GM21423 (cell line): Measurements from ENCODE around the gene RAPGEF4.

ENCODE experiments used
- ATAC-seq: cut with Tn5 transposase; IDR thresholded peaks from one replicate; pipeline ENCODE4 v1.9.1; 2021; ENCODE audit warnings: mild to moderate bottlenecking, moderate library complexity; ENCODE audit not compliant: unreplicated experiment

The RAPGEF4 gene

GRCh38 chr2:172735582-172736423, at the start of gene RAPGEF4:
RAPGEF4 (plus strand) TSS chr2:172735845; CDS start chr2:172735984, 139 bp downstream.
- no peak for ATAC-seq

GRCh38 chr2:172693037-172693436, 42.6 kb upstream of the RAPGEF4 start:
- no peak for ATAC-seq

DNA sequence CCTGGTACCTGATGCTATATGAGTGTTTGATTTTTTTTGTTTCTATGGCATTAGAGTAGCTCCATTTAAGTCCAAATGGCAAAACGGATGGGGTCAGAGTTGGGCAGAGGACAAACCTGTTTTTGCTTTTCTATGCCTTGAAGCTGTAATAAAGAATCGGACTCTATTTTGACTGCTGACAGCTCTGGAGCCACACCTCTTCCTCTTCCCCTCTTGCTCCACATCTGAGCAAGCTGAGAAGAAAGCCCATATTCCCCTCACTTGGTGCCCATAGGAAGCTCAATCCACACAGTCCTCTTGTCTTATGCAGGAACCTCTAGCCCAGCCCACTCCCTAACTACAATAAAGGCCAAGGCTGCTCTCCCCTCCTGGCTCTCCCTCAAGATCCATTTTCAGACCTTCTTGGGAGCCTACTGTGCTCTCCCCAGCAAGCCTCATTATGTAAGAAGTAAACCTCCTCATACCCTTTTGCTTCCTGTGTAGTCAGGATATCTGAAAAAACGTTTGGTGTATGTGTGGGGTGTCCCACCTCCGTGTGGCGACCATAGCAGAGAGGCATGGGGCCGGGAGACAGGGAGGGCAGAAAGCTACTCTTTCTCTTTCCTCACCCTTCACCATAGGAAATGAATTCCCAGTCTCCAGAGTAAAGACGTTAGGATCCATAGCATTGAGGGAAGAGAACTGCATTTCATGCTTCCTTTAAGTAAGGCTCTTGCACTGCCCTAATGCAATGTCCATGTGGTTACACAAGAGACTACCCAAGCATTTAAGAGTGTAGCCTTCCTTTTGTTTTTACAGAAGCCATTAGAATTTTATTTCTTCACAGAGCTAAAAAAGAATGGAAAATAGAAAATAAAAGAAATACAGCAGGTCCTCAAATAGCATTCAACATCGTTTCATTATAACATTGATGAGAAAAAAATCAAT, 41.9 kb upstream of the RAPGEF4 start:
- ATAC-seq = no peak

- no peak for ATAC-seq
Measured at GRCh38 chr2:172697296-172697695, 38.3 kb upstream of the RAPGEF4 start.

GRCh38 chr2:172698041-172698863, 37.4 kb upstream of the RAPGEF4 start:
- peak; percentile 85 for ATAC-seq

DNA sequence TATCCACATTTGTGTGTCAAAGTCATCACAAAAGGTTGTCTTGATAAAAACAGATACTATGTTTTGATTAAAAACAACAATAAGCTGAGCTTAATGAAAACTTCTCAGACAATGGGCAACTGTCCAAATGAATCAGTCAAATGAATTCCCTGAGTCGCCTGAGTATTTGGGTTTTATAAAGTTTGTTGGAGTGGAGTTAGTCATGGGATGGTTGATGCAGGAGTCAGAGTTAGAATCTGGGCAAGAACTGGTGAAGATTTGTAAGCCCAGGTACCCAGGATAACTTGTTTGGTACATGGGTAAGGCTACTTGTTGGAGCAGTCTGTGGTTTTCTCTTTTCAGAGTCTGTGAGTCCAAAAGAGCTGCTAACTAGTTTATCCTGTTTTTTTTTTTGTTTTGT, 34.4 kb upstream of the RAPGEF4 start:
- ATAC-seq = no peak

DNA sequence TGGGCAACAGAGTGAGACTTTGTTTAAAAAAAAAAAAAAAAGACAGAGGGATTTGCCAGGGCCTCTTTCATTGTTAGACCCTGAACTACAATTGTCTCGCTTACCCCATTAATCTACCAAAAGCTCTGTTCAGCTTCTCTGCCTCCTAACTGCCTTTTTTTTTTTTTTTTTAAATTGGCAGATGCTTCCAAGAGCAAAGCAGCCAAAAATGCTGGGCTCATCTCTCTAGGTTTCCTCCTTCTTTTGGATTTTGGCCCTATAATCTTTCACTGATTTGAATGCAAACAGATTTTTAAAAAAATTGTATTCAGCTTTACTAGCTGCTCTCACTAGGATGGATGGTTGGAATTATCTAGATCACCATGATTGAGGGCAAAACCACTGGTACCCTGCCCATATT, 33.2 kb upstream of the RAPGEF4 start:
- ATAC-seq = no peak

DNA sequence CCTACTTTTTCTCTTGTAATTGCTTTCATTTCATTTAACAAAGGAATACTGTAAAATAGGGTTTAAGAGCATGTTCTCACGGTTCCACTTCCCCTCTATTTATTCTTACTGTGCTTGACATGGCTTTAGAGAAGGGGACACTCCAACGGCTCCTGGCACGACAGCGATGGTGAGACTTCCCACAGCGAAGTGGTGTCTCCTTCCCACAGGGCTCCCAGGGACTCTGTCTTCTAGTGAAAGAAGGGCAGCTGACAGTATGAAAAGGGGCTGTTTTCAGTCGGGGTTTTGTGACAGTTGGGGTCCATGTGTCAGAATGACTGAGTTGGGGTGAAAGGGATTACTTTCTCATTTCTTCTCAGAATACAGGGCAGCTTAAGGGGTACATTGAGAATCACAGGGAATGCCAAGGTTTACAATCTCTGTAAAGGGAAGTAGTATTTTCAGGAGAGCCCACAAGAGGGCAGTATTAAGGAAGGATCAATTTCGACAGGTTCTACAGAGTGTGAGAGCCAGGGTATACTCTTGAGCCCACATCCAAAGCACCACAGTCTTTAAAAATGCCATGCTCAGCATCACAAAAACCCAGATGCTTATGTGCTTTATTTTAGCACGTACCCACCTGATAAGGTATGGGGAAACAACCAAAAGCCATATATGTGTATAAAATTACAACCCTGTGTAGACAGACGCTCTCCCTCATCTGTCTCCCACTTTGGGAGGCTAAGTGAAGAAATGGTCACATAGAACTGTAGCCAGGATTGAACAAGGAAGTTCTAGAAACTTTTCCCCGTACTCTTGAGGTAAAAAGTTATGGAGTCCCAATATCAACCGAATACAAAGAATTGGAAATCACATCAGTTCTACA, 31.3 kb upstream of the RAPGEF4 start:
- no peak for ATAC-seq

DNA sequence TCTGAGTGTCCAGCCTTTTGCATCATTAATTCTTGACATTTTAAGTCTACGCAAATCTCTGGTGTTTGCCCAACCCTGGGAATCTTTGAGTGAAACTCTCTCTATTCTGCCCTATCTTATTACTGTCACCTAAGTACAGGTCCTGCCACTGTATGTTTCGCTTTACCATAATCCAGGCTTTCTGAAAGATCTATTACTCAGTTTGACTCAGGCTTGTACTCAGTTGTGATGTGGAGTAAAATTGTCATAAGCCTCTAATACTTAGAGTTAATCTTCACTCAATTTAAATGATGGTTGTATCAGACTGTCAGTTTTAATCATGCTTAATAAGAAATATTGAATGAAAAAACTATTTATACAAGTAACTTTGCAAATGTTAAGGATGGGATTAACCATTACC, 30.3 kb upstream of the RAPGEF4 start:
- ATAC-seq = no peak

DNA sequence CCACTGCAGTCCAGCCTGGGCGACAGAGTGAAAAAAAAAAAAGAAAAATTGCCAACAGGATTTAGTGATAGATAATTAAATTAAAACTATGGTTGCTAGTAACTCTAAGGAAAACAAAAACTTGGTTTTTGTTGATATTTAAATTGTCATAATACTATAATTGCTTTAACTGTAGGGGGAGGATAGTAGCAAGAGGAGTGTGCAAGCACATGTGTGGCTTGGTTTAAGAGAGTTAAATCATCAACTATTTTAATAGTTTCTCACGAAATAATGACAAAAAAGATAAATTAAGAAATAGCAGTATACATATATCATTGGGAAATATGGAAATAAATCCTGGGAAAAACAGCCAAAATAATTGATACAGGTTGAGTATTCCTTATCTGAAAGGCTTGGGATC, 27.4 kb upstream of the RAPGEF4 start:
- ATAC-seq = no peak

DNA sequence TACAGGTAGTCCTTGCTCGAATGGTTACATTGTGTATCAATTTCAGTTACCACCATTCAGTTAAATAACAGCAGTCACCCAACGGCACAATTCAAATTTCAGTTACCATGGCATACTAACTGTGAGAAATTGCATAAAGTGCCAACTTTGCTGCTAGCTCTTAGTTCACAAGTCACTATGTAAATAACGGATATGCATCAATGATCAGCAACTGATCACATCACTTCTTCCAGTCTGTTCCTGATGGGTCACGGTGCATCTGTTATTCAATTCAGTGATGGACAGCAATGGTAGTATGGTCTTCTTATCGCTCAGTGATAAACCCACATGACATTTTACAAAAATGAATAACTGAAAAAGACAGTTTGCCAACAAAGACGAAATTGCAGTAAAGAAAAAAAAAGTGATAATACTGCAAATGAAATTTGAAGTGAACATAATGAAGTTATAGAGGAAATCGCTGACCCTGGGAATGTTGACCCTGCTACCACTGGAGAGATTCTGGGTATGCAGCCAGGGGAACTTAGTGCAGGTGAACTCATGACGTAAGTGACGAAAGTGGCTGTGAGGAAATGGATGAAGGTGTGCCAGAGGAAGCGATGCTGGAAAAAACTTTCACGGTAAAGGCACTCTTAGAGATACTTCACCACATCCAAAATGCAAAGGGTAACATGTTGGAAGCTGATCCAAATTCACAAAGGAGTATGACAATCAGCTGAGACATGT, 25.9 kb upstream of the RAPGEF4 start:
- ATAC-seq = no peak

DNA sequence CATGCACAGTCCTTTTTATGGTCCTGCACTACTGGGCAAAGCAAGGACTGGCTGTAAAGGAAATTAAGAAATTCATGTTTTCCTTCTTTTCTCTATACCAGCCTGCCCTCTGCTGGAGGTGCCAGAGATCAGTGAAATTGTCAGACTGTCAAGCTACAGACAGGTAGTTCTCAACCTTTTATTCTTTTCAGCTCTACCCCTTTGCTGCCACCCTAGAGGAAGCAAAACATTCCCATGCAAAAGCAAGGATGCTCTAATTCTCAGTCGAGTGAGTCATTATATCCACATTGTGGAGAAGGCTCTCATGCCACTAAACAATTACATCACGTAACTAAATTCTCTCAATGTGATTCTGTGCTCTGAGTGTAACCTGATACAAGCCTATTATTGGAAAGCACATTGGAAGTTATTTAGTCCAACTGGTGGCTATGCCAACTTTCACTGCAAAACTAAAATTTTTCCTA, 25.0 kb upstream of the RAPGEF4 start:
- ATAC-seq = no peak

DNA sequence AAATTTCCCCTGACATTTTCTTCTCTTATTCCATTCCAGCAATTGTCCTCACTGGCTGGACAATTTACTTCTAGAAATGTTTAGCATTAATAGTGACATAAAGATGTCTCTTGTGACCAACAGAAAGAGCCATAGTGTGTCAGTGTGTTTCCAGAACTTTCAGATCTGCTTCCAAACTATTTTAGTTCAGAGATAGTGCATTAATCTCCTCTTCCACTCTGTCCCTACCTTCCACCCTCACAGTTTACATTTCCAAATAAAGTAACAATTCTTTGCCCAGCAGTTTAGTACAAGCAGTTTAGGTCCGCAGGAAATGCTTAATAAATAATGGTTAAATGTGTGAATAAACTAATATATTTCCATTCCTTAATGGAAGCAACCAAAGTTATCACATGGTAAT, 24.5 kb upstream of the RAPGEF4 start:
- no peak for ATAC-seq

DNA sequence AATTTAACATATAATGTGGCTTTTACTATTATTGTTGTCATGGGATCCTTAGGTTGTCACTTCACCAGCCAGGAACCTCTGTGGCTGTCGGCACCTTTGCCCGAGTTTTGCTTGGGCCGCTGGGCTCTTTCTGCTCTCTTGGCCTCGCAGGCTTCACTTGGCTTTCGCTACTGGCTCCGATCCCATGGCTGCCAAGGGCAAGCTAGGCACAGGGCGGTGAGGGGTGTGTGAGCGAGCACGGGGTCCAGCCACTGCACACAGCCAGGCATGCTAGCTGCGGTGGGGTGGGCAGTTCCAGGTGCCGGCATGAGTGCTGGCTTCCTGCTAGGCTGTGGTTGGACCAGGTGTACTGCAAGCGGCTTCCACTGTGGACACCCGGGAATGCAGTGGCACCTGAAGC, 23.4 kb upstream of the RAPGEF4 start:
- ATAC-seq = no peak

GRCh38 chr2:172713365-172713875, 22.2 kb upstream of the RAPGEF4 start:
- ATAC-seq = no peak

GRCh38 chr2:172722481-172722880, 13.2 kb upstream of the RAPGEF4 start:
- ATAC-seq = no peak

DNA sequence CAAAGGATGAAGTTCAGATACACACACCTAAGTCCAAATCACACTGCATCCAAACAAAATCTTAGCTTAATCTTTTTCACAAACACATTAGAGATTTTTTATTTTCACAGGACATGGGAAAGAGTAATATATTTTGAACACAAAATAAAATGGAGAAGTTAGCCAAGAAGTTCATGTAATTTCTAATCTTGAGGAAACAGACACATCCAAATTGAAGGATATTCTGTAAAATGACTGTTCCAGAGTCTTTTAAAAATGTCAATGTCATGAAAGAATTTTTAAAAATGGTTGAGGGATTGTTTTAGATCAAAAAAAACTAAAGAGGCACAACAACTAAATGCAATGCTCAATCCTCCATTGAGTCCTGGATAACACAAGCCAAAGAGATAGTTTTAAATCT, 12.4 kb upstream of the RAPGEF4 start:
- ATAC-seq = no peak

- ATAC-seq = no peak
Measured at GRCh38 chr2:172724724-172725123, 10.9 kb upstream of the RAPGEF4 start.

- no peak for ATAC-seq
Measured at GRCh38 chr2:172725284-172725683, 10.4 kb upstream of the RAPGEF4 start.
